A673 (cell line): ENCODE data around the gene FAM120A. TPM values are rescaled to one million over a fixed set of nuclear protein-coding genes. Genes with fewer than 3 reads are reported as not detected.

Experiments
- BruUV-seq: library from RNA; stranded (reverse); fragments of 400-500 nt; replicated peaks from 2 replicates; lab custom pipeline; 2021; lab: Mats Ljungman, UMichigan
- CTCF ChIA-PET: fragments of 300-600 bp; sonication (Branson Sonifier 250); formaldehyde crosslinking; loops from one replicate; lab custom pipeline; 2022; ENCODE audit warnings: antibody characterized with exemption; lab: Charles Lee
- POLR2A ChIA-PET: fragments of 300-600 bp; sonication (Branson Sonifier 250); formaldehyde crosslinking; loops from one replicate; lab custom pipeline; 2022; ENCODE audit warnings: antibody characterized with exemption; ENCODE audit not compliant: low non-redundant PET; lab: Charles Lee
- DNase-seq: peaks from one replicate; pipeline ENCODE4 v3.0.0-alpha.2; 2015; ENCODE audit warnings: low spot score
- H3K27ac ChIP-seq: fragments of 200-600 bp; sonication (generic); 2 replicates; pipeline ENCODE4 v1.5.1; 2016; ENCODE audit warnings: mixed run types, low read depth, mild to moderate bottlenecking, mixed read lengths, antibody characterized with exemption, low read length; ENCODE audit not compliant: poor library complexity, severe bottlenecking
- H3K27me3 ChIP-seq: fragments of 200-600 bp; sonication (generic); replicated peaks from 2 replicates; pipeline ENCODE4 v1.6.1; 2017; ENCODE audit warnings: mixed run types, low read depth, mild to moderate bottlenecking, mixed read lengths, antibody characterized with exemption, low read length; ENCODE audit not compliant: insufficient read depth, poor library complexity
- H3K36me3 ChIP-seq: fragments of 200-600 bp; sonication (generic); 2 replicates; pipeline ENCODE4 v1.6.1; 2016; ENCODE audit warnings: mixed run types, mild to moderate bottlenecking, mixed read lengths, antibody characterized with exemption, low read length; ENCODE audit not compliant: insufficient read depth, poor library complexity, severe bottlenecking
- H3K4me1 ChIP-seq: fragments of 200-600 bp; sonication (generic); 2 replicates; pipeline ENCODE4 v1.6.1; 2017; ENCODE audit warnings: mixed run types, mild to moderate bottlenecking, mixed read lengths, antibody characterized with exemption, low read length; ENCODE audit not compliant: insufficient read depth, poor library complexity, severe bottlenecking
- H3K4me3 ChIP-seq: fragments of 200-600 bp; sonication (generic); 2 replicates; pipeline ENCODE4 v1.5.1; 2016; ENCODE audit warnings: low read depth, mixed run types, mild to moderate bottlenecking, mixed read lengths, low read length; ENCODE audit not compliant: poor library complexity, severe bottlenecking
- H3K9me3 ChIP-seq: fragments of 200-600 bp; sonication (generic); 2 replicates; pipeline ENCODE4 v1.6.1; 2016; ENCODE audit warnings: mixed run types, low read depth, mild to moderate bottlenecking, mixed read lengths, antibody characterized with exemption, low read length; ENCODE audit not compliant: poor library complexity, severe bottlenecking
- EZH2 ChIP-seq: fragments of 200-600 bp; sonication (generic); IDR thresholded peaks from 2 replicates; pipeline ENCODE4 v1.6.1; 2017; ENCODE audit warnings: borderline replicate concordance, low read depth, mild to moderate bottlenecking, mixed read lengths, antibody characterized with exemption, low read length; ENCODE audit not compliant: poor library complexity, severe bottlenecking
- intact Hi-C: fragments of 100-400 bp; cut with micrococcal nuclease; formaldehyde crosslinking; loops from one replicate; pipeline ENCODE4 v1.10.0; 2022; ENCODE audit not compliant: unreplicated experiment
- total RNA-seq: library from RNA; stranded (reverse); gene quantifications from 2 replicates; pipeline ENCODE4 v1.2.3, GENCODE V29; 2021
- TF ChIP-seq, protein P1 (sequence below): fragments of 300-800, 200-600 bp; sonication (generic); conservative IDR thresholded peaks from 2 replicates; pipeline ENCODE4 v1.5.1; 2017; ENCODE audit warnings: low read depth, mild to moderate bottlenecking, antibody characterized with exemption, low read length, moderate library complexity, mixed read lengths

Gene FAM120A
- total RNA-seq, 1 experiment from 2014 or later: 91.0 TPM

DNA sequence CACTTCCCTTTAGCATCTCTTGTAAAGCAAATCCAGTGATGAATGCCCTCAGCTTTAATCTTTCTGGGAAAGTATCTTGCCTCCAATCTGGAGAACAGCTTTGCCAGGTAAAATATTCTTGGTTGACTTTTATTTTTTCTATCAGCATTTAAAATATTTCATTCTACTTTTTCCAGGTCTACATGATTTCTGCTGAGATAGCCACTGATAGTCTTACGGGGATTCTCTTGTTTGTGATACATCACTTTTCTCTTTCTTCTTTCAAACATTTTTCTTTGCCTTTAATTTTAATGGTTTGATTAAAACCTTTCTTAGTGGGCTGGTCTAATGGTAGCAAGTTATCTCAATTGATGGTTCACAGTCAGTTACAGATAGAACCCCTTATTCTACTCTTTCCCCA lies 33.9 kb upstream of the FAM120A start:
- no peaks in the 10 kb centered on the region for H3K36me3 ChIP-seq
- no TSS peak for BruUV-seq
- H3K27me3 ChIP-seq: no peaks in the 10 kb centered on the region
- no peaks in the 10 kb centered on the region for H3K9me3 ChIP-seq
- intact Hi-C loops: no loop called here
- no peak overlapping the region for H3K4me3 ChIP-seq
- no peak overlapping the region for H3K27ac ChIP-seq
- ChIA-PET POLR2A (no interaction called here), CTCF (no interaction called here)
- no peak for DNase-seq
- H3K4me1 ChIP-seq: no peaks in the 10 kb centered on the region
- TF ChIP-seq EZH2: no peak
- TF ChIP-seq, protein P1, sequence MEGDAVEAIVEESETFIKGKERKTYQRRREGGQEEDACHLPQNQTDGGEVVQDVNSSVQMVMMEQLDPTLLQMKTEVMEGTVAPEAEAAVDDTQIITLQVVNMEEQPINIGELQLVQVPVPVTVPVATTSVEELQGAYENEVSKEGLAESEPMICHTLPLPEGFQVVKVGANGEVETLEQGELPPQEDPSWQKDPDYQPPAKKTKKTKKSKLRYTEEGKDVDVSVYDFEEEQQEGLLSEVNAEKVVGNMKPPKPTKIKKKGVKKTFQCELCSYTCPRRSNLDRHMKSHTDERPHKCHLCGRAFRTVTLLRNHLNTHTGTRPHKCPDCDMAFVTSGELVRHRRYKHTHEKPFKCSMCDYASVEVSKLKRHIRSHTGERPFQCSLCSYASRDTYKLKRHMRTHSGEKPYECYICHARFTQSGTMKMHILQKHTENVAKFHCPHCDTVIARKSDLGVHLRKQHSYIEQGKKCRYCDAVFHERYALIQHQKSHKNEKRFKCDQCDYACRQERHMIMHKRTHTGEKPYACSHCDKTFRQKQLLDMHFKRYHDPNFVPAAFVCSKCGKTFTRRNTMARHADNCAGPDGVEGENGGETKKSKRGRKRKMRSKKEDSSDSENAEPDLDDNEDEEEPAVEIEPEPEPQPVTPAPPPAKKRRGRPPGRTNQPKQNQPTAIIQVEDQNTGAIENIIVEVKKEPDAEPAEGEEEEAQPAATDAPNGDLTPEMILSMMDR: no peak

DNA sequence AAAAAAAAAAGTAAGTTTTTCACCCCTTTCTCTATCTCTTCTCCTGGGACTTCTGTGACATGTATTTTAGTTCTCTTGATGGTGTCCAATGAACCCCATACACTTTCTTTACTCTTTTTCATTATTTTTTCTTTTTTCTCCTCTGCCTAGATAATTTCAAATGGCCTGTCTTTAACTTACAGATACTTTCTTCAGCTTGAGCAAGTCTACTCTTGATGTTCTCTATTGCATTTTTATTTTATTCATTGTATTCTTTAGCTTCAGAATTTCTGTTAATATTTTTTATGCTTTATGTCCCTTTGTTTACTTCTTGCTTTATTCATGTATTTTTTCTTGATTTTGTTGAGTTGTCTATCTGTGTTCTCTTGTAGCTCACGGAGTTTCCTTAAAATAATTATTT lies 32.5 kb upstream of the FAM120A start:
- Histone ChIP-seq H3K4me3 (no peak overlapping the region), H3K36me3 (no peaks in the 10 kb centered on the region), H3K27ac (no peak overlapping the region), H3K4me1 (no peaks in the 10 kb centered on the region), H3K27me3 (no peaks in the 10 kb centered on the region), H3K9me3 (no peaks in the 10 kb centered on the region)
- no peak for DNase-seq
- intact Hi-C loops: no loop called here
- ChIA-PET CTCF (no interaction called here), POLR2A (interaction anchor here (0.9 kb wide), 1 partner anchor 79 kb away, joined by 15 read pairs; no protein-coding TSS in a partner anchor)
- TF ChIP-seq, protein P1: no peak
- no peak for TF ChIP-seq EZH2
- no TSS peak for BruUV-seq

DNA sequence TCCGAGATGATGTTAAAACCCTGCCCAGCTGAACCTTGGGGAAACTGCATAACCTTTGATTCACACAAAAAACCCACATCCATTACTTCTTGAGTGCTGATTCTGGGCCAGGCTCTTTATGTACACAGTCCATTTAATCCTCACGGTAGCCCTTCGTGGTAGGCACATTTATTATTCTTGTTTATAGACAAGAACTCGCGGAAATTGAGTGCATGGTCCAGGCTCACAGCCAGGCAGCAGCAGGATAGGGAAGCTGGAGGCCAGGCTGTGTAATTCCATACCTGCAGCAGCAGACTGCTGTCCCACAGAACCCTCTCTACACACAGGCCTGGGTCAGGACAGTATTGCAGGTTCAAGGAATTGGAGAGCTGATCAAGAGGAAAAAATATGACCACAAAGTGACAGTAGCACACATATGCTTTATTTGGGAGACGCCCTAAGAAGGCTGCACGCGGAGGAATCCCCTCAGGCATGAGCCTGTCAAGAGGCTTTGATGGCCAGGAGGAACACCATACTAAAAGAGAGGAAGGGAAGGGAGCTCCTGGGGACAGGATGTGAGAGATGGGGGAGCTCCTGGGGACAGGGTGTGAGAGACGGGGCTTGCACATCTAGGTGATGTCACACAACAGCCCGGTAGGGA lies 28.4 kb upstream of the FAM120A start:
- CTCF ChIA-PET: no interaction called here
- Histone ChIP-seq H3K4me3 (no peak overlapping the region), H3K27ac (no peak overlapping the region), H3K9me3 (no peaks in the 10 kb centered on the region), H3K27me3 (no peaks in the 10 kb centered on the region), H3K36me3 (no peaks in the 10 kb centered on the region), H3K4me1 (no peaks in the 10 kb centered on the region)
- intact Hi-C loops: no loop called here
- POLR2A ChIA-PET: interaction anchor here (0.6 kb wide), 1 partner anchor 57 kb away, joined by 3 read pairs; no protein-coding TSS in a partner anchor
- no peak for DNase-seq
- TF ChIP-seq, protein P1: no peak
- no peak for TF ChIP-seq EZH2
- no TSS peak for BruUV-seq
